NCI-H510A (cell line): ENCODE measurements around the gene EYA2.

ENCODE experiments used
- DNase-seq: peaks from one replicate; lab custom pipeline; 2025; lab: John Stamatoyannopoulos, UW

Gene EYA2

GRCh38 chr20:47036091-47036870, 141.6 kb downstream of the EYA2 start:
- no peak for DNase-seq

- DNase-seq, result no peak
Observed at GRCh38 chr20:47038566-47039560, 144.2 kb downstream of the EYA2 start.

GRCh38 chr20:47040506-47041125, 146.0 kb downstream of the EYA2 start:
- DNase-seq, result no peak

- DNase-seq, result no peak
Observed at GRCh38 chr20:47041396-47041899, 146.8 kb downstream of the EYA2 start.

GRCh38 chr20:47042464-47042863, 147.8 kb downstream of the EYA2 start:
- no peak for DNase-seq

GRCh38 chr20:47043086-47043485, 148.4 kb downstream of the EYA2 start:
- no peak for DNase-seq

- no peak for DNase-seq
Observed at GRCh38 chr20:47044938-47045337, 150.3 kb downstream of the EYA2 start.

GRCh38 chr20:47048054-47048453, 153.4 kb downstream of the EYA2 start:
- no peak for DNase-seq

GRCh38 chr20:47049771-47050170, 155.1 kb downstream of the EYA2 start:
- no peak for DNase-seq

- DNase-seq, result no peak
Observed at GRCh38 chr20:47050996-47051395, 156.4 kb downstream of the EYA2 start.

- no peak for DNase-seq
Observed at GRCh38 chr20:47051936-47052526, 157.4 kb downstream of the EYA2 start.

GRCh38 chr20:47054506-47054905, 159.9 kb downstream of the EYA2 start:
- DNase-seq, result no peak

- DNase-seq, result no peak
Observed at GRCh38 chr20:47054945-47055344, 160.3 kb downstream of the EYA2 start.

GRCh38 chr20:47055699-47056369, 161.2 kb downstream of the EYA2 start:
- DNase-seq, result no peak

GRCh38 chr20:47057661-47058060, 163.0 kb downstream of the EYA2 start:
- no peak for DNase-seq

- no peak for DNase-seq
Observed at GRCh38 chr20:47058236-47058635, 163.6 kb downstream of the EYA2 start.

GRCh38 chr20:47059536-47059935, 164.9 kb downstream of the EYA2 start:
- DNase-seq, result no peak

- DNase-seq, result no peak
Observed at GRCh38 chr20:47061549-47061948, 166.9 kb downstream of the EYA2 start.

GRCh38 chr20:47062226-47062890, 167.7 kb downstream of the EYA2 start:
- DNase-seq, result no peak

GRCh38 chr20:47063407-47063806, 168.8 kb downstream of the EYA2 start:
- DNase-seq, result no peak

GRCh38 chr20:47063808-47064207, 169.2 kb downstream of the EYA2 start:
- DNase-seq, result no peak
